NCI-H748 (cell line): ENCODE results near the gene DUOXA2.
"Not testable (repeated sequence)": the region's sequence is repeated elsewhere in the genome, so short reads cannot be mapped to it uniquely, and the experiment has no call there.

Experiments
- DNase-seq: peaks from one replicate; lab custom pipeline; 2025; ENCODE audit not compliant: unreplicated experiment; lab: John Stamatoyannopoulos, UW

DUOXA2 gene

GRCh38 chr15:45114076-45114750, at the start of gene DUOXA2, which contains the start of gene DUOX2:
Gene DUOXA2, plus strand, starts transcription at chr15:45114326. Its CDS starts 280 bp downstream, at chr15:45114606.
Gene DUOX2, minus strand, starts transcription at chr15:45114172. Its CDS starts 761 bp downstream, at chr15:45113411.
- peak; percentile 23 for DNase-seq

GRCh38 chr15:45064386-45064785, 49.7 kb upstream of the DUOXA2 start:
- no peak for DNase-seq

GRCh38 chr15:45069942-45070360, 44.2 kb upstream of the DUOXA2 start:
- not testable (repeated sequence) for DNase-seq

GRCh38 chr15:45073602-45074001, 40.5 kb upstream of the DUOXA2 start:
- DNase-seq, result not testable (repeated sequence)

GRCh38 chr15:45075440-45076320, 38.4 kb upstream of the DUOXA2 start:
- DNase-seq, result not testable (repeated sequence)

GRCh38 chr15:45077391-45077790, 36.7 kb upstream of the DUOXA2 start:
- not testable (repeated sequence) for DNase-seq

- peak; percentile 1 for DNase-seq
These were observed 34.9 kb upstream of the DUOXA2 start for GRCh38 chr15:45079201-45079600.

GRCh38 chr15:45079628-45080246, 34.4 kb upstream of the DUOXA2 start:
- DNase-seq, result not testable (repeated sequence)

GRCh38 chr15:45080593-45080992, 33.5 kb upstream of the DUOXA2 start:
- DNase-seq, result not testable (repeated sequence)

GRCh38 chr15:45082412-45082811, 31.7 kb upstream of the DUOXA2 start:
- DNase-seq, result not testable (repeated sequence)

- DNase-seq, result no peak
These were observed 30.9 kb upstream of the DUOXA2 start for GRCh38 chr15:45083223-45083622.

GRCh38 chr15:45084163-45084562, 30.0 kb upstream of the DUOXA2 start:
- no peak for DNase-seq

- no peak for DNase-seq
These were observed 26.6 kb upstream of the DUOXA2 start for GRCh38 chr15:45087513-45087912.

- no peak for DNase-seq
These were observed 25.1 kb upstream of the DUOXA2 start for GRCh38 chr15:45088801-45089711.

- DNase-seq, result no peak
These were observed 24.3 kb upstream of the DUOXA2 start for GRCh38 chr15:45089712-45090373.

- DNase-seq, result no peak
These were observed 23.0 kb upstream of the DUOXA2 start for GRCh38 chr15:45091161-45091560.

- no peak for DNase-seq
These were observed 22.6 kb upstream of the DUOXA2 start for GRCh38 chr15:45091576-45091975.

GRCh38 chr15:45093013-45093412, 21.1 kb upstream of the DUOXA2 start:
- no peak for DNase-seq

GRCh38 chr15:45093622-45094357, 20.3 kb upstream of the DUOXA2 start:
- DNase-seq, result no peak
